GM10266 (cell line): ENCODE data around the gene S100A1.

Source experiments
- DNase-seq: peaks from one replicate; pipeline ENCODE4 v3.0.0; 2012; ENCODE audit errors: extremely low spot score
- CTCF ChIP-seq: IDR thresholded peaks from 2 replicates; pipeline ENCODE4 v1.5.1; 2012; ENCODE audit warnings: mild to moderate bottlenecking, low read depth; ENCODE audit not compliant: control insufficient read depth, insufficient read depth; ENCODE audit errors: missing control alignments

Gene S100A1

GRCh38 chr1:153648000-153648643, 19.9 kb downstream of the S100A1 start:
- TF ChIP-seq CTCF = no peak
- DNase-seq = no peak

GRCh38 chr1:153649137-153649862, 21.1 kb downstream of the S100A1 start:
- no peak for TF ChIP-seq CTCF
- no peak for DNase-seq

- no peak for DNase-seq
Observed at GRCh38 chr1:153649863-153650235, 21.6 kb downstream of the S100A1 start.

GRCh38 chr1:153651771-153652170, 23.5 kb downstream of the S100A1 start:
- DNase-seq = no peak

More at GRCh38 chr1:153649863-153650235, 21.6 kb downstream of the S100A1 start:
- TF ChIP-seq CTCF = no peak

GRCh38 chr1:153652805-153653500, 24.7 kb downstream of the S100A1 start:
- DNase-seq = no peak
- no peak for TF ChIP-seq CTCF

More at GRCh38 chr1:153651771-153652170, 23.5 kb downstream of the S100A1 start:
- TF ChIP-seq CTCF = no peak

- no peak for TF ChIP-seq CTCF
- DNase-seq = no peak
Observed at GRCh38 chr1:153655333-153655732, 27.1 kb downstream of the S100A1 start.
